ENCODE measurements around the gene SLC16A6.
"Not testable (repeated sequence)": the region's sequence is repeated elsewhere in the genome, so short reads cannot be mapped to it uniquely, and the experiment has no call there.

The SLC16A6 gene, protein sequence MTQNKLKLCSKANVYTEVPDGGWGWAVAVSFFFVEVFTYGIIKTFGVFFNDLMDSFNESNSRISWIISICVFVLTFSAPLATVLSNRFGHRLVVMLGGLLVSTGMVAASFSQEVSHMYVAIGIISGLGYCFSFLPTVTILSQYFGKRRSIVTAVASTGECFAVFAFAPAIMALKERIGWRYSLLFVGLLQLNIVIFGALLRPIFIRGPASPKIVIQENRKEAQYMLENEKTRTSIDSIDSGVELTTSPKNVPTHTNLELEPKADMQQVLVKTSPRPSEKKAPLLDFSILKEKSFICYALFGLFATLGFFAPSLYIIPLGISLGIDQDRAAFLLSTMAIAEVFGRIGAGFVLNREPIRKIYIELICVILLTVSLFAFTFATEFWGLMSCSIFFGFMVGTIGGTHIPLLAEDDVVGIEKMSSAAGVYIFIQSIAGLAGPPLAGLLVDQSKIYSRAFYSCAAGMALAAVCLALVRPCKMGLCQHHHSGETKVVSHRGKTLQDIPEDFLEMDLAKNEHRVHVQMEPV

GRCh38 chr17:68290955-68291835 lies at the start of gene SLC16A6, which contains the start of gene ARSG:
TSS of gene SLC16A6 (minus strand) at chr17:68291127. CDS start at chr17:68278320, 12,807 bp downstream.
TSS of gene ARSG (plus strand) at chr17:68291495. CDS start at chr17:68307494, 15,999 bp downstream.
- DNase-seq: peak; percentile 85

GRCh38 chr17:68334393-68334792 lies 43.5 kb upstream of the SLC16A6 start:
- no peak for DNase-seq

DNA sequence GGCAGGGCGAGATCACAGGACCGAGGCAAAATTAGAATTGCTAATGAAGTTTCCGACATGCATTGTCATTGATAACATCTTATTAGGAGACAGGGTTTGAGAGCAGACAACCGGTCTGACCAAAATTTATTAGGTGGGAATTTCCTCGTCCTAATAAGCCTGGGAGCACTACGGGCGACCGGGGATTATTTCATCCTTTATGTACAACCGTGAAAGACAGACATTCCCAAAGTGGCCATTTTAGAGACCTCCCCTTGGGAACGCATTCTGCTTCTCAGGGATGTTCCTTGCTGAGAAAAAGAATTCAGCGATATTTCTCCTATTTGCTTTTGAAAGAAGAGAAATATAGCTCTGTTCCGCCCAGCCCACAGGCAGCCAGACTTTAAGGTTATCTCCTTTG lies 41.0 kb upstream of the SLC16A6 start:
- DNase-seq: not testable (repeated sequence)

DNA sequence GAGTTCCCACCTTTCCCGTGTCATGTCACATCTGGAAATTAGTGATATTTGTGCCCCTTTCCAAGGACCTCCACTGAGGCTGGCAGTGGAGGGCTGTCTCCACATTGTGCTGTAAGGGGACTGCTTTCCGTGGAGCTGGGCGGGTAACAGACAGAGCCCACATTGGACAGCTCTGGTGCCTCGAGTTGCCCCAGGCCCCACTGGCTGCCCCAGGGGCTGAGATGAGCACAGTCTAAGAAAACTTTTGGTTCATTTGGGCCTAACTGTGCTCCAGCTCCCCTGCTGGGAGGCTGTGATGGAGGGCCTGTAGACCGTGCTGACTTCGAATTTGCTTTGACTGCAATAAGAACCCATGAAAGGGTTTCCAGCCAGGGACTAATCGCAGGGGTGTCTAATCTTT lies 38.4 kb upstream of the SLC16A6 start:
- DNase-seq: no peak

- DNase-seq: no peak
These were observed 37.7 kb upstream of the SLC16A6 start for GRCh38 chr17:68328676-68329075.

- DNase-seq: no peak
These were observed 37.1 kb upstream of the SLC16A6 start for GRCh38 chr17:68327823-68328557.

- no peak for DNase-seq
These were observed 35.8 kb upstream of the SLC16A6 start for GRCh38 chr17:68326681-68327080.

DNA sequence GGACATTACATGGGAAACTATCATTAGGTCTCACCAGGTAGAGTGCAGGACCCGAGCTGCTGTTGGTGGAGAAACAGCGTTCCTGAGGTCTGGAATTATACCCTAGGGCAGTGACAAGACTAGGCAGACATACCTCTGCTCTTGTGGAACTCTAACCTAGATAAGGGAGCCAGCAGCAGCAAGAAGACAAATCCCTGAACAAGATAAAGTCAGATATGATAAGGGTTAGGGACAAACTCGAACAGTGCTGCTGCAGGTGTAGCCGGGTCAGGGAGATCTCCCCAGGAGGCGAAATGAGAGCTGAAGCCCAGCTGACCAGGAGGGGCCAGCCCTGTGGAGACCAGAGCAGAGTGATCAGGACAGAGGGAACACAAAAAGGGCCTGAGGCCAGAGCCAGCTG lies 35.0 kb upstream of the SLC16A6 start:
- DNase-seq: no peak

GRCh38 chr17:68324654-68325336 lies 33.9 kb upstream of the SLC16A6 start:
- no peak for DNase-seq

DNA sequence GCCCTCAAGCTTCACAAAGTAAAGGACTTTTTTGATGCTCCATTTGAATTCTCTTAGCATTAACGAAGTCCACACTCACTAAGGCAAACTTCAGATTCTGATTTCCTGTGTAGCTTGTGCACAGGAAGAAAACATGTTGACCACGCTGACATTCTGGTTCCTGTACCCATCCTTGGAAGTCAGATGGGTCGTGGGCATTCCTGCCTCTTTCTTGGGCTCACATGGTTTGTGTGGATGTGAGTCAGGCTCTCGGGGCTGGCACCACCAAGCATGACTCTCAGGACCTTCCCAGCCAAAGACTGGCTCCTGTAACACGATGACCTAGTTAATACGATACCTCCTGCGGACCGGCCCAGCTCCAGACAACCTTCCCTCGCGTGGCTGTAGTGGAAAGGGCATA lies 33.2 kb upstream of the SLC16A6 start:
- no peak for DNase-seq

GRCh38 chr17:68322630-68323029 lies 31.7 kb upstream of the SLC16A6 start:
- no peak for DNase-seq

DNA sequence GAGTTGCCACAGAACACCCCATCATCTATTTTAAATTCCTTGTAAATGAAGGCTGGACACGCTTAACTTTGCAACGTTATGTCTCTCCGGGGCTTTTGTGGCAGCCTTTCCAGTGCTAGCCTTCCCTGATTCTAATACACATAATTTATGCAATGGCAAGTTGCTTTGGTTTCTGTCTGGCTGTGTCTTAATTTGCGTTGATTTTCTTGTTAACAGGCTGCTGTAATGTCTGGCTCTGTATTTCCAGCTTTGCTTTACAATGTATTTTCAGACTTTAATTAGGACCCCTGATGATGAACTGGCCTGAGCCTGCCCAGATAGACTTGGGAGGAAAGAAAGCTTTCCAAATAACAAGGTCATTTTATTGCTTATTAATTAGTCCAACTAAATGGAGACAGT lies 30.6 kb upstream of the SLC16A6 start:
- no peak for DNase-seq

- no peak for DNase-seq
These were observed 30.1 kb upstream of the SLC16A6 start for GRCh38 chr17:68320943-68321555.

DNA sequence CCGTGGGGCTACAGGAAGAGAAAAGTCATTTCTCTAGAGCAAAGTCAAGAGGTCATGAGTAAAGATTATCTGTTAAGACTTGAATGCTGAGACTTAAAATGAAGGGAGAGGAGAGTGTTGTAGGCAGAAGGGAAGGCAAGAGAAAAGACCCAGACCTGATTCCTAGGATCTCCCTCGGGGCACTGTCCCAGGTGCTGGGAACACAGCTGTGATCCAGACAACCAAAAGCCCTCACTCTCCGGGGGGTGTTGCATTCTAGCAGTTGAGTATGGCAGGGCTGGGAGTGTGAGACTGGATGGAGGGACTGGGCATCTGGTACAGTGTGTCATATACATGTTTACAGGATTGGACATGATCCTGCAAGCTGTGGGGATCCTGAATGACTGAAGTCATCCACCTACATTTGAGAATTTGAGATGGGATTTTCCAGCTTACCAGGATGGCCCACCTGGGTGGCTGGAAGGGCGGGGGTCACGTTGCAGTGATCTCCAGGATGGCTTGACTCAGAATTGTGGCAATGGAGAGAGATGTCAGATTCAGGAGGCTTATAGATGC lies 29.5 kb upstream of the SLC16A6 start:
- DNase-seq: no peak

DNA sequence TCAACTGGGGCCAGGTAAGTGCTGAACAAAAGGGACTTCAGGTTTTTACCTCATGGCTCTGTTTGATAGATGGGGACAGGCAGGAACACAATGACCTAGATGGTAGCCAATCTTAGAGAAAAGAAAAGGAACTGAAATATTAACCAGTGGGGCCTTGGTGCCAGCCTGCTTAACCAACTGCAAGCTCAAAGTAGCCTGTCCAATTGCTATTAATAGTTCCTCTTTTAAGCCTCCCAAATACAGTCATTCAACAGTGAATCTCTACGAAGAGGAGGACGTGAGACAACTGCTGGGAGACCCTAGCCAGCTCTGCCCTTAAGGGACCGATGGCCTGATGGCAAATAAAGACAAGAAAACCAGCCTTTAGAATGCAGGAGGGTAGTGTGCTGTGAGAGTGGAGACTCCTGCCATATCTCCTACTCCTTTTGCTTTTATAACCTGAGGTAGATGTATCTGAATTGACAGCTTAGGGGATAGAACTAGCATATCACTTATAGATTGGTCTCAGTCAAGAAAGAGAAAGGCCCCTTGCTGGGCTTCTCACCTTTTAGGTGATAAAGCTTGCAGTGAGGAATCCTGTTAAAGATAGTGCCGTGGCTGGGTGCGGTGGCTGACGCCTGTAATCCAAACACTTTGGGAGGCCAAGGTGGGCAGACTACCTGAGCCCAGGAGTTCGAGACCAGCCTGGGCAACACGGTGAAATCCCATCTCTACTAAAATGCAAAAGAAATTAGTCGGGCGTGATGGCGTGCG lies 28.7 kb upstream of the SLC16A6 start:
- no peak for DNase-seq

GRCh38 chr17:68318103-68318991 lies 27.4 kb upstream of the SLC16A6 start:
- no peak for DNase-seq

- DNase-seq: no peak
These were observed 26.5 kb upstream of the SLC16A6 start for GRCh38 chr17:68317458-68317857.

GRCh38 chr17:68315930-68316329 lies 25.0 kb upstream of the SLC16A6 start:
- no peak for DNase-seq

- DNase-seq: peak; percentile 43
These were observed 24.1 kb upstream of the SLC16A6 start for GRCh38 chr17:68314916-68315535.
